ENCODE data around the gene POU2AF3. TPM values are rescaled to one million over a fixed set of nuclear protein-coding genes. Genes with fewer than 3 reads are reported as not detected.

The POU2AF3 gene
- total RNA-seq, 1 experiment from 2014 or later: 3.4 TPM

DNA sequence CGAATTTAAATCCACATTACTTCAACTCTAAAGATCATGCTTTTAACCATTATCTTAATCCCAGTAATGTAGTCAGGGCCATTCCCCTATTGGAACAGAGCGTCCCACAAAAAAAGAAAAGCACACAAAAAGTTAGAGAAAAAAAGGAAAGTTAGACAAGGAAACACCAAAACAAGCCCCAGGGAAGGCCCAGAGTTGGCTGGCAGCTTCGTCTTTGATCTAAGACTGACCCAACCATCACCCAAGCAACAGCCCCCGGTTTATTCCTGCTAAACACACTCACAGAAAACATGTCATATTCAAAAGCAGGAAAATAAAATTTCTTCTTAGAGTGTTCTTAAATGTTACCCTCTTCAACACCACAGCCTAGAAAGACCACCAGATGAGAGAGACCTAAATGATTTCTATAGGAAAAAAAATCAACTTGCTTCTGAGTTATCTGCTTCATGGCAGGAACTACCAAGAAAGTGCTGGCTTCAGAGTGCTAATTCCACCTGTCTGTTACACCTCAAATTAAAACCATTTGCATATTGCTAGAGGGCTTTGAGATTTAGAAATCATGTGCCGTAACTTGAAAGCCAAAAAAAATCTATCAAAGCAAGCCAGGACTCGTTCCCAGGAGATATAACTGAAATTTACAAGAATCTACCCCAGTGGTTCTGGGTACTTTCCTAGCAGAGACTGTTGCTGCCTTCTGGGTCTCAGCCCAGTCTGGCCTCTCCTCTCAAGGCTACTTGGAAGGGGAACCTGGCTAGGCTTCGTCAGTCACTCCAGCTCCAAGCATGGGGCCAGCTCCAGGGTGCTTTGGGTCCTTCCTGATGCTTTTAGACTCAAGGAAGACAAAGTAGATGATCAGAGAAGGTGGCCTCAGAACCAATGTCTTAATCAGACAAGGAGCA lies 31.2 kb downstream of the POU2AF3 start:
- CTCF ChIA-PET: no interaction called here
- no peak overlapping the region for H3K4me3 Mint-ChIP-seq (ENCODE audit: low read depth, unreplicated experiment)
- H3K27ac Mint-ChIP-seq (ENCODE audit: unreplicated experiment): no peak overlapping the region

DNA sequence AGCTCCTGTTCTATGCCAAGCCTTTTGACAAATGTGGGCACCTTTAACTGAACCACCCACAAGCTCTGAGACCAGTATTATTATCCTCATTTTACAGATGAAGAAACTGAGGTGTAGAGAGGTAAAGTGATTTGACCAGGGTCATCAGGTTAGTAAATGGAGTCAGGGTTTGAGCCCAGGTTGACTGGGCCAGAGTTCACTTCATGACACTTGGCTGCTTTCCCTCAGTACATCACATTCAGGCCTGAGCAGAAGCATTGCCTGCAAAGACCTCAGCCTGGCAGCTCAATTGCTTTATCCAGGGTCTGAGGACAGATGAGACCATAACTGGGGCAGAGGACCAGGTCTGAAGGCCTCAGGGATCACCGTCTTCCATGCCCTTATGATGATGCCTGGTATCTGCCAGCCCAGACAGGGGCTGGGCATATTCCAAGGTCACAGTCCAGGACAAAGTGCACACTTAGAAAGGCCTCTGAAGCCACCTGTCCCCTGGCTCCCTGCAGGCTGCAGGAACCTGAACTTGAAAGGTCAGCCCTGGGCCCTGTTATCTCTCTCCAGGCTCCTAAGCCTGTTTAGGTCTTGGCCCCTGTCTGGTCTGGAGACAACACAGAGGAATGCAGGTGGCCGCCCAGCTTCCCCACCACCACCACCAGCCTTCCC lies 32.0 kb downstream of the POU2AF3 start:
- no peak for DNase-seq
- H3K27ac Mint-ChIP-seq (ENCODE audit: unreplicated experiment): no peak overlapping the region
- TF ChIP-seq, protein P1, sequence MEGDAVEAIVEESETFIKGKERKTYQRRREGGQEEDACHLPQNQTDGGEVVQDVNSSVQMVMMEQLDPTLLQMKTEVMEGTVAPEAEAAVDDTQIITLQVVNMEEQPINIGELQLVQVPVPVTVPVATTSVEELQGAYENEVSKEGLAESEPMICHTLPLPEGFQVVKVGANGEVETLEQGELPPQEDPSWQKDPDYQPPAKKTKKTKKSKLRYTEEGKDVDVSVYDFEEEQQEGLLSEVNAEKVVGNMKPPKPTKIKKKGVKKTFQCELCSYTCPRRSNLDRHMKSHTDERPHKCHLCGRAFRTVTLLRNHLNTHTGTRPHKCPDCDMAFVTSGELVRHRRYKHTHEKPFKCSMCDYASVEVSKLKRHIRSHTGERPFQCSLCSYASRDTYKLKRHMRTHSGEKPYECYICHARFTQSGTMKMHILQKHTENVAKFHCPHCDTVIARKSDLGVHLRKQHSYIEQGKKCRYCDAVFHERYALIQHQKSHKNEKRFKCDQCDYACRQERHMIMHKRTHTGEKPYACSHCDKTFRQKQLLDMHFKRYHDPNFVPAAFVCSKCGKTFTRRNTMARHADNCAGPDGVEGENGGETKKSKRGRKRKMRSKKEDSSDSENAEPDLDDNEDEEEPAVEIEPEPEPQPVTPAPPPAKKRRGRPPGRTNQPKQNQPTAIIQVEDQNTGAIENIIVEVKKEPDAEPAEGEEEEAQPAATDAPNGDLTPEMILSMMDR (IDR thresholded peaks at IDR 0.05; ENCODE audit: unreplicated experiment): no peak
- H3K4me3 Mint-ChIP-seq (ENCODE audit: low read depth, unreplicated experiment): no peak overlapping the region
- no TSS peak for BruUV-seq (replicated peaks)
- CTCF ChIA-PET: no interaction called here
- no peaks in the 10 kb centered on the region for H3K9me3 Mint-ChIP-seq (ENCODE audit: low read depth, unreplicated experiment)
- intact Hi-C loops (cut with micrococcal nuclease; ENCODE audit: unreplicated experiment): no loop called here
- peaks cover 22% of the 10 kb centered on the region for H3K4me1 Mint-ChIP-seq (ENCODE audit: low read depth, unreplicated experiment)
- no peaks in the 10 kb centered on the region for H3K27me3 Mint-ChIP-seq (ENCODE audit: unreplicated experiment)
- H3K36me3 Mint-ChIP-seq (ENCODE audit: insufficient read depth, unreplicated experiment): no peaks in the 10 kb centered on the region

More for the DNA sequence above, 31.2 kb downstream of the POU2AF3 start:
- Mint-ChIP-seq H3K27me3 (ENCODE audit: unreplicated experiment) (no peaks in the 10 kb centered on the region), H3K4me1 (ENCODE audit: low read depth, unreplicated experiment) (peaks cover 22% of the 10 kb centered on the region), H3K36me3 (ENCODE audit: insufficient read depth, unreplicated experiment) (no peaks in the 10 kb centered on the region), H3K9me3 (ENCODE audit: low read depth, unreplicated experiment) (no peaks in the 10 kb centered on the region)
- no TSS peak for BruUV-seq (replicated peaks)
- intact Hi-C loops (cut with micrococcal nuclease; ENCODE audit: unreplicated experiment): no loop called here
- TF ChIP-seq, protein P1 (IDR thresholded peaks at IDR 0.05; ENCODE audit: unreplicated experiment): no peak
- DNase-seq: no peak

DNA sequence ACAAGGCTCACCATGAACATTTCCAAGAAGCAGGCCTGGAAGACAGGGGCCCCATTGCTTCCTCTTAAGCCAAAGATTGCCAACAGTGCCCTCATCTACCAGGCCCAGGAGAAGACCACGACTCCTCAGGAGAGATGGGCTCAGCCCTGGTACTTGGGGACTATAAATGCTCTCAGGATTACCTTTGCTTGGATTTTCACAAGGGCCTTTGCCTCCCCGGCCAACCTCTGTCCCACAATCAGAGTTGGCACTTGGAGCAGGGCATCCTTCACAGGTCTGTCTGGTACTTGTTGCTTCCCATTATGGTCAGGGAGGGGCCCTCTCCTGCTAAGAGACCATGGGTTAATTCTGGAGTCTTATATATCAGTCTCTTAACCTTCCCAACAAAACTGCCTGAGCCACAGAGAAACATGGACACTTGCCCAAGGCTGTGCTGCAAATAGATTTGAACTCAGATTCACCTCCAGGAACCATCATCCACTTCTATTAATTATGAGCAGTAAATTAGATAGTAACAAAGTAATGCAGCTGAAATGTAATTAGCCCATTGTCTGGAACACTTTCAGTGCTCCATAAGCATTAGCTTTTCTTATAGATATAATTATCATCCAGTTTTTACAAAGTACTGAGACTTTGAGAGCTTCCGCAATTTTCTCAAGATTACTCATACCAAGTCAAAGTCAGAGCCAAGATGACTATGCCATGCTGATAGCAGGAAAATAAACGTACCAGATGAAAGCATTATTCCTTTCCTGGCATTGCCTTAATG lies 33.5 kb downstream of the POU2AF3 start:
- Mint-ChIP-seq H3K27ac (ENCODE audit: unreplicated experiment) (no peak overlapping the region), H3K27me3 (ENCODE audit: unreplicated experiment) (no peaks in the 10 kb centered on the region), H3K4me3 (ENCODE audit: low read depth, unreplicated experiment) (no peak overlapping the region), H3K9me3 (ENCODE audit: low read depth, unreplicated experiment) (no peaks in the 10 kb centered on the region), H3K36me3 (ENCODE audit: insufficient read depth, unreplicated experiment) (no peaks in the 10 kb centered on the region), H3K4me1 (ENCODE audit: low read depth, unreplicated experiment) (peaks cover 22% of the 10 kb centered on the region)
- BruUV-seq (replicated peaks): no TSS peak
- intact Hi-C loops (cut with micrococcal nuclease; ENCODE audit: unreplicated experiment): no loop called here
- DNase-seq: no peak
- TF ChIP-seq, protein P1 (IDR thresholded peaks at IDR 0.05; ENCODE audit: unreplicated experiment): no peak
- CTCF ChIA-PET: no interaction called here
